Stimulated activated CD4-positive, alpha-beta T cell treated with anti-CD3 and anti-CD28 coated beads, Interleukin-1b, Interleukin-23, amount 100 ng/mL, for 48 hours (primary cell): Measurements from ENCODE around the gene DHX9.

Experiments used
- DNase-seq: peaks from one replicate; pipeline ENCODE4 v3.0.0-alpha.2; 2020

DHX9 gene

DNA sequence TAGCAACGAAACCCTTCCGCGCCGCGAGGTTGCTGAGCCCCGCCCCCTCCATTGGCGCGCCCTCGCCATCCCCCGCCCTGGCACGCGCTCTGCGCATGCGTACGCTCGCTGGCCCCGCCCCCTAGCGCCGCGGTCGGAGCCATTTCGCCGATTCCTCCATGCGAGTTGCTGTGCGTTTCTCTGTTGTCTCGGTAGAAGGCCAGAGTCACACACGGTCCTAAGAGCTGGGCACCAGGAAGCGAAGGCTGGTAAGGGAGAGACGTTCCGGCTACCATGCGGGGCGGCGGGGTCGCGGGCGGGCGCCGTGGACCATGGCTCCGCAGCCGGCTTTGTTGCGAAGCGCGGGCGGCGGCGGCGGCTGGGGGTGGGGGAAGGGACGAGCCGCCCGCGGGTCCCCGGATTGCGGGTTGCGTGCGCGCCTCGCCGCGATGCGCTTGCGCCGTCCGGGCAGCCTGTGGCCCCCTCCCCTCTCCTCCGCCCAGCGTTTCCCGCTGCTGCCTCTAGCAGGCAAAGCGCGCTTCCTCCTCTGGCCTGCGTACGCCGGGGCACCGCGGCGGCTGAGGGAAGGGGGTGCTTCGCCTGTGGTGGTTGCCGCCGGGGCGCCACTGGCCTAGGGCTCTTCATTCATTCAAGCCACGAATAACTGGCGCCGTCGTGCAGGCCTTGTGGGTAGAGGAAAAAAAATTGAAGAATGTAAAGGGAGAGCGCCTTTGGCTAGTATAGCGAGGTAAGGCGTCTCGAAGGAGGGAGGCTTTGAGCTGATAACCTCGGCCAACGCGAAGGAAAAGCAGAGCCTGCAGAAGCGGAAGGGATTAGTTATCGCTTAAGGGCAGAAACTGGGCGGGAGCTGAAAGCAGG, at the start of gene DHX9:
DHX9 (plus strand) TSS at position 139 of the 858 bp plus-strand sequence. CDS start 3,220 bp downstream, outside the sequence.
- peak; percentile 92 for DNase-seq

- no peak for DNase-seq
Measured at GRCh38 chr1:182791281-182792179, 47.6 kb upstream of the DHX9 start.

GRCh38 chr1:182794091-182794490, 45.1 kb upstream of the DHX9 start:
- DNase-seq, result no peak

- DNase-seq, result no peak
Measured at GRCh38 chr1:182794676-182795201, 44.4 kb upstream of the DHX9 start.

- no peak for DNase-seq
Measured at GRCh38 chr1:182795563-182796228, 43.5 kb upstream of the DHX9 start.

DNA sequence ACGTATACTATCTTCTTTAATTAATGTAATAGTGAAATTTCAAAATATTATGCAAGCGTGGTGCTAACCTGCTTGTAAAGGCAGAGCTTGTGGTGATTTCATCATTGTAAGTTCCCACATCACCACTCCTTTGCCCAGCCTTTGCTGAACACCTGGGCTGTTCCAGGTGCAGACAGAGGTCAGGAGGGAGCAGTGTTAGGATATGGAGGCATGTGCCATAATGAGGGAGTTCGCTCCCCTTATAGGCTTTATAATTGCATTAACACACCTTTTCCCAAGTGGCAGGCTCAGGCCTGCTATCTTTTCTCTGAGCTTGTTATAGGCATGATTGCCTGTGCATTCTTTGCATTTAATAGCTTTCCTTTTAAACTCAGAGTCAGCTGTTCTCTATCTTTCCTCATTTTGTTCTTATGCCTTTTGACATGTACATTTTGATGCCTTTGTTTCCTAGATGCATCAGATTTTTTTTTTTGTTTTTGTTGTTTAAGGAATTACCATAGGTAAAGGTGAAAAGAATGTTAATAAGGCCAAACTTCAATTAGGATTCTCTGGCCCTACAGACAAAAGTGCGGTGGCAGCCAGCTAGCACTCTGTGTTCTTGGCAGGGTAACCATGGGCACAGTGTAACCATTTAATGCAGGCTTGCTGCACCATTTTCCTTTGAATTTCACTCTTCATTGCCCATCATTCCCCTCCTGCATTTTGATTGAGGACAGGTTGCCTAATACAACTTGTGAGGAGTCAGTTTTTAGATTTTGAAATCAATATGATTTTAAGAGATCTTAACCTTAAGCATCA, 36.9 kb upstream of the DHX9 start:
- DNase-seq, result no peak

GRCh38 chr1:182803846-182804245, 35.3 kb upstream of the DHX9 start:
- no peak for DNase-seq

DNA sequence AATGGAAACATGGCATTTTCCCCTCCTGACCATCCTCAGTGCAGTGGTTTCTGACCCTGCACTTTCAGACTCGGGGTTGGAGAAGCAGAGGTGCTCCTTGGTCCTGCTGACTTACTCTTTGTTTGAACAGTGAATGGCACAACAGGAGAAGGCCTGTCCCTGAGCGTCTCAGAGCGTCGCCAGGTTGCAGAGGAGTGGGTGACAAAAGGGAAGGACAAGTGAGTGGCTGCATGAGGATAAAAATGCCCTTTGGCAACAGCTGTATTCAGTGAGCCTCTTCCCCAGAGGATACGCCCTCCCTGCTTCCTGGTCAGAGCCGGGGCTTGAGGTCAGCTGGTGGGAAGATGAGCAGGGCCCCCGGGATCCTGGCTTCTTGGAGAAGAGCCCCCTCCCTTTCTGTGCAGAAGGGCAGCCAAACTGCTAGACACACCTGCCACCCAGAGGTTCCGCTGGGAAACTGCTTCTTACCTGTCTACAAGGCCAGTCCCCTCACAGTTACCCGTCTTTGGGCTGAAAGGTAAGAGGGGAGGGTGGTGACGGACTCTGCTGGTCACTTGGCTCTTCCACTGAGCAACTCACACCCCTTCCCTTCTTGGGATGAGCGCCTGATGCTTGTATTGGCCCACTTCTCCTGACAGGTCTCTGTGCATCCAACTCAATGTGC, 33.0 kb upstream of the DHX9 start:
- DNase-seq, result no peak

- DNase-seq, result no peak
Measured at GRCh38 chr1:182807907-182808306, 31.2 kb upstream of the DHX9 start.

DNA sequence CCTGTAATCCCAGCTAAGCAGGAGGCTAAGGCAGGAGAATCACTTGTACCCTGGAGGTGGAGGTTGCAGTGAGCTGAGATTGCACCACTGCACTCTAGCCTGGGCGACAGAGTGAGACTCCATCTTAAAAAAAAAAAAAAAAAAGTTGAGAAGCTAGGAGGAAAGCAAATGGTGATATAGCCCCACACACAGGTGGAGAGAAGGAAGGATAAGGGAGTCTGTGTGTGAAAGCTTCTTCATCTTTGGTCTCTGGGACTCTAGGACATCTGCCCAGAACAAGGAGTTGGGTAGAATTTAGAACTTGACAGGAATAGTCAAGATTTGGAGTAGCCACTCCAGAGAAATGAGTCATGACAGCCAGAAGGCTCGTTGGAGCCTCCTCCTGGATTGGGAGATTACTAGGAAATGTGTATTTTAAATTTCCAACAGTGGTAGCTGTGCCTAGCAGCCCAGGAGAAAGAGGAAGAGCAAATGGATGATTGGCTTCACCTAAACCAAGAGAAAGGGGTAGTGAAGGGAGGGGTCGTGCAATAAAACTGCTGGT, 29.7 kb upstream of the DHX9 start:
- DNase-seq, result no peak

DNA sequence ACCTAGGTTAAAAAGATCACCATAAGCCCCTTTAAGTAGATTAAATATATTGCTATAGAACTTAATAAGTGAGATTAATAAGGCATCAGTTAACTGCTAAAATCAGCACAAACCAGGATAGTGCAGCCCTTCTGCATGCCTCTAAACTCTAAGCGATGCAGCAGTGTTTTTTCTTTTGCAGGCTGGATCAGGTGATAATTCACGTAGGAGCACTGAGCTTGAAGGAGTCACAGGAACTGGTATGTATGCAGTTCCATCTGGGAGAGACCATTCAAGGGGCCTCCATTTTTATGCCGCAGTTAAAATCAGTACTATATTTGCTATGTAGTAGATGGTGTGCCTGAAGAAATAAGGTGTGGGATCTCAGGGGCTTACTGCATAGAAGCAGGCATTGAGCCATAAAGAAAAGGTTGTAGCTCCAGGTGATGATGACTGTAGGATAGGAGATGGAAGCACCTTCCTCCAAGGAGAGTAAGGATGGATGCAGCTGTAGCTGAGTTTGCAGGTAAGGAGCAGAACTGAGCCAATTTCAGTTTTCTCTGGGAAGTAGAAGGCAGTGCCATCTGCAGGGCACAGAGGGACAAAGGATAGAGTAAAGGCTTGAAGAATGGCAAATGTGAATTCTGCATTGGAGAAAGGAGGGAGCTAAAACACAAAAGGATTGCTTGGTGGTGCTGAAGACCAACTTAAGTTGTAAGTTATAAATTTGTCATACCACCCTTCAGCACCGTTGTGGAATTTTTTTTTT, 27.0 kb upstream of the DHX9 start:
- DNase-seq, result no peak

DNA sequence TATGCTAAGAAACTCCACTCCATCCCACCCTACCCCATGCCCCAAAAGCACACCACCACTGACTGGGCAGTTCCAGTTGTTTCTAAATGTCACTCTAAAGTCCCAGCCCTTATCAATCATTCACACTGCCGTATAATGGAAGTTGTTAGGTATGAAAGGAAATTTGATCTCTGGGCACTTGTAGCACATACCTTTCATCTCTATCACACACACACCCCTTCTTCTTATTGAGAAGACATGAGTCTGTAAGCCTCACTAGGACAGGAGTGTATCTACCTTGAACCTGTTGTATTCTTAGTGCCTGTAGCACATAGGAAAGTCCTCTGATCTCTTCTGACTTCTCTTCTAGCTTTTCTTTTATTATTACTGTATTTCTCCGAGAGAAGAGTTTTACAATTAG, 22.3 kb upstream of the DHX9 start:
- DNase-seq, result no peak

DNA sequence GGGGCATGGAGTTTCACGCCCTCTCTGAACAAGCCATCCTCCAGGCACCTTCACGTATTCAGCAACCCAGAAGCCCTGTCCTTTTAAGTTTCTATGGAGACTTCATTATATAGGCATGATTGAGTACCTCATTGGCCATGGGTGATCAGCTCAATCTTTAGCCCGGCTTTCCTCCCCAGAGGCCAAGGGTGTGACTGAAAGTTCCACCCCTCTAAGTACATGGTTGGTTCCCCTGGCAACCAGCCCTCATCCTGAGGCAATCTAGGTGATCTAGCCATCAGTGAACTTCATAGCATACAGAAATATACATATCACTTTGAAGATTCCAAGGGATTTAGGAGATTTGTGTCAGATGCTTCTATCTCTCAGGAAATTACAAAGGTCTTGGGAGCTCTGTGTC, 21.3 kb upstream of the DHX9 start:
- no peak for DNase-seq

DNA sequence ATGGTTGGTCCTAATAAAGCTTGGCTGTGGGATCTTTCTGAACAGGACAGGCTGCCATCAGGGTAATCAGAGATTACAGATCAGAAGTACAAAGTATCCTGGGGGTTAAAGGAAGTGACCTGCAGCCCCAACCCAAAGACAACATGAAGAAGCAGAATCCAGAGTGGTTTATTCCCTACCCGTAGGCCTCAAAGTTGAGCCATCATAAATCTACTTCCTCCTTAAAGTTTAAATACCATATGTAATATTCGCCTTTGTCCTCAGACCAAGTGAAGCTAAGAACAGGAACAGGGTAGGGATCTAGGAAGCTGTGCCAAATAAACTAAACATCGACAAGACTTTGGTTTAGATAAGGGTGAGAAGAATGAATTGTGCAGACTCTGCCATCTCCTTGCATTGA, 15.9 kb upstream of the DHX9 start:
- no peak for DNase-seq

DNA sequence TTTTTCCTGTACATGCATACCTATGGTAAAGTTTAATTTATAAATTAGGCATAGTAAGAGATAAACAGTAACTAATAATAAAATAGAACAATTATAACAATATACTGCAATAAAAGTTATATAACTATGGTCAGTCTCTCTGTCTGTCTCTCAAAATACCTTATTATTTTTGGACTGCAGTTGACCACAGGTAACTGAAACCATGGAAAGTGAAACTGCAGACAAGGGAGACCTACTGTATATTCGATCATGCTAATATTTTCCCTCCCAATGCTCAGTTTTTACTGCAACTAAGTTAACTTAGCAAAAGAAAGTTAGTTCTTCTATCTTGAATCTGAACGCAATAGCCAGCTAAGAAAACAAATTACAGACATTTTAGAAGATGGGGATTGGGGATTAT, 12.3 kb upstream of the DHX9 start:
- no peak for DNase-seq

GRCh38 chr1:182829285-182829932, 9.7 kb upstream of the DHX9 start:
- DNase-seq, result no peak

GRCh38 chr1:182833271-182833670, 5.9 kb upstream of the DHX9 start:
- no peak for DNase-seq

DNA sequence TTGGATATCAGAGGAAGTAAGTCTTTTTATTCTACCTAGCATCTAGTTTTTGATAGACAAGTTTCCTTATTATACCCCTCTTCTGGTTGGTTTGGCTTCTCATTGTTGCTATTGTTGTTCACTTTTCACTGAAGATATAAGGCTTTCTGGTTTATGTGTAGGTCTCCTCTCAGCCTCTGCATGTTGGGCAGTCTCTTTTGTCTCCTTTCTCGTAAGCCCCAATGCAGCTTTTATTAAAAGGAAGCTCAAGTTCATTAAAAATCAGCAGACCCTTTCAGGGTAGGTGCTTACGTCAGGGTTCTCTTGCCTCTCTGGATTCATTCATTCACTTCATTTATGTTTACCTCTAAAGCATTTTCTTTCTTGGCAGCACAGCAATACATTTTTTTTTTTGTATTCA, 4.8 kb upstream of the DHX9 start:
- no peak for DNase-seq

GRCh38 chr1:182835806-182836205, 3.3 kb upstream of the DHX9 start:
- no peak for DNase-seq

DNA sequence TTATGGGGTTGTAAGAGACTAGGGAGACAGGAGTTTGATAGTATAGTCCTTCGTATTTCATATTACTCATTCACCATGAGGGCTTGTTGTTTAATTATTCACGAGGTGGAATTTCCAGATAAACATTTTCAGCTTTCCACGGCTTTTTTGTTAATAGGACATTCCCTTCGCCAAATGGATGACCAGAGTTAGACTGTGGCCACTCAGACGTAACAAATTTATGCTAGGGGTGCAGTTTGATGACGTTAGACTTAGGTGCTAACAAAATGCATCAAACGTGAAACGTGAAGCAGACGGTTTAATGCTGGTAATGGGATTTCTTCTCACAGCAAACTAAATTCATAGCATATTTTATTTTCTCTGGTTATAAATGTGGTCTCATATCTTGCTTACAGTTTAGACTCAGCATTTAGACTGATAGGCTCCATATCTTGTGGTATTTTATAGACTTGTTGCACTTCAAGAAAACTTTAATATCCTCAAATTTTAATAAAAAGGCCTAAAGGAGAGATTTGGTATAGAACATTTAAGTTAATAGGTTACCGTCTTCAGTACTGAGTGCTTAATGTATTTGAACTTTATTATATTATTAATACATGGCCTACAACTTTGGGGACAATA, 2.3 kb downstream of the DHX9 start:
- DNase-seq, result no peak
